ENCODE data around the gene PRR11.

PRR11 gene

DNA sequence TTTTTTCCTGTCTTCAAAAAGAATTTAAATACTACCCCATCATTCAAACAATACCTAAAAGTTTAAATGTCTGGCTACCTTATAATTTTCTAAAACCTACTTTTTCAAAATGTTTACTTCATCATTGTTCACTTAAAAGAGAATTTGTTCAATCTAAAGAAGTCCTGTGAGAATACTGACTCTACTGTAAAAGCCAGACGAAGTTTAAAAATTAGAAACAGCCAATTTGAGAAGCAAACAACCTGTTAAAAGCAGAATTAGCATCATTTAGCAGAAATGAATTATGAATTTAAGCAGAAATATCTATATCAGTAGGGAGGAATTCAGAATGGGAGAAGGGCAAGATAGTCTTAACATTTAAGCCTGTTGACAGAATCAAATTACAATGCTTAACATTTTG is 2.6 kb upstream of the PRR11 start:
- H3K4me3 ChIP-seq (ENCODE audit: low read length) = peak overlapping the region; percentile 4
- TF ChIP-seq, protein P1, sequence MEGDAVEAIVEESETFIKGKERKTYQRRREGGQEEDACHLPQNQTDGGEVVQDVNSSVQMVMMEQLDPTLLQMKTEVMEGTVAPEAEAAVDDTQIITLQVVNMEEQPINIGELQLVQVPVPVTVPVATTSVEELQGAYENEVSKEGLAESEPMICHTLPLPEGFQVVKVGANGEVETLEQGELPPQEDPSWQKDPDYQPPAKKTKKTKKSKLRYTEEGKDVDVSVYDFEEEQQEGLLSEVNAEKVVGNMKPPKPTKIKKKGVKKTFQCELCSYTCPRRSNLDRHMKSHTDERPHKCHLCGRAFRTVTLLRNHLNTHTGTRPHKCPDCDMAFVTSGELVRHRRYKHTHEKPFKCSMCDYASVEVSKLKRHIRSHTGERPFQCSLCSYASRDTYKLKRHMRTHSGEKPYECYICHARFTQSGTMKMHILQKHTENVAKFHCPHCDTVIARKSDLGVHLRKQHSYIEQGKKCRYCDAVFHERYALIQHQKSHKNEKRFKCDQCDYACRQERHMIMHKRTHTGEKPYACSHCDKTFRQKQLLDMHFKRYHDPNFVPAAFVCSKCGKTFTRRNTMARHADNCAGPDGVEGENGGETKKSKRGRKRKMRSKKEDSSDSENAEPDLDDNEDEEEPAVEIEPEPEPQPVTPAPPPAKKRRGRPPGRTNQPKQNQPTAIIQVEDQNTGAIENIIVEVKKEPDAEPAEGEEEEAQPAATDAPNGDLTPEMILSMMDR (IDR thresholded peaks at IDR 0.05; ENCODE audit: insufficient read depth, low read depth, low read length, missing control alignments) = no peak
- no peak for DNase-seq (ENCODE audit: low read depth)

GRCh38 chr17:59154292-59154720 is 1.2 kb upstream of the PRR11 start:
- peak overlapping the region; percentile 83 for H3K4me3 ChIP-seq (ENCODE audit: low read length)
- TF ChIP-seq, protein P1 (IDR thresholded peaks at IDR 0.05; ENCODE audit: insufficient read depth, low read depth, low read length, missing control alignments) = no peak
- peak; percentile 67 for DNase-seq (ENCODE audit: low read depth)

DNA sequence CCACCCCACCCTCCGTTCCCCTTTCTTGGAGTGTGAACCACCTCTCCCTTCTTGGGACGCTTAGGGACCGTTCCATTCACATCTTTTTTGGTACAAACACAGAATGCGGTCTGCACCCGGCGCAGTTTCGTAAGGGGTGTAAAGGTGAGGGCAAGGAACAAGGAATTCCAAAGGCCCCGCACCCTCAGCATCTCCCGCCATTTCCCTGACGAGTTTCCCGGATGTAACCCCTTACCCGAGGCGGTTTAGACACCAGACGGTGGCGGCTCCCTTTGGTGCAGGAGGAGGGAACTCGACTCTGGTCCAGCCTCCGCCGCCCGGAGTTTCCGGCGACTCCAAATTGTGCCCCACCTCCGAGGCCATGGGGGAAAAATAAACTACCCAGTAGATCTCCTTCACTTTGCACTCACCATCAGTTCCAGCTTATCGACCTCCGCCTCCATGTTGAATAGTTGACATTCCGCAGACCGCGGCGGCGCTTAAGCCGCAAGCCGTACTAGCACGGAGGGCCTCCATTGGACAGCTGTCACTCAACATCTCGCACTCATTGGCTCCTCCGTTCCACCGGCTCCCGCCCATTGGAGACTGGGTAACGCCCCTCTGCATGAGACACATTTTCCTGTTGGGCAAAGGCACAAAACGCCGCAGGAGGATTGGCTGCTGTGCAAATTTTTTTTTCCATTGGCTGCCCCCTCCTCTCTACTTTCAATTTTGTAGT is 666 bp upstream of the PRR11 start, which contains the start of gene SKA2:
Gene SKA2 (minus strand): TSS at position 466 of the 718 bp plus-strand sequence. CDS start 23 bp downstream, at position 443.
- no peak for DNase-seq (ENCODE audit: low read depth)
- peak within 1 kb of the TSS; percentile 83 for H3K4me3 ChIP-seq (ENCODE audit: low read length)
- TF ChIP-seq, protein P1 (IDR thresholded peaks at IDR 0.05; ENCODE audit: insufficient read depth, low read depth, low read length, missing control alignments) = no peak

GRCh38 chr17:59160157-59161025 is 4.8 kb downstream of the PRR11 start:
- TF ChIP-seq, protein P1 (IDR thresholded peaks at IDR 0.05; ENCODE audit: insufficient read depth, low read depth, low read length, missing control alignments) = no peak
- no peak overlapping the region for H3K4me3 ChIP-seq (ENCODE audit: low read length)
- DNase-seq (ENCODE audit: low read depth) = no peak

DNA sequence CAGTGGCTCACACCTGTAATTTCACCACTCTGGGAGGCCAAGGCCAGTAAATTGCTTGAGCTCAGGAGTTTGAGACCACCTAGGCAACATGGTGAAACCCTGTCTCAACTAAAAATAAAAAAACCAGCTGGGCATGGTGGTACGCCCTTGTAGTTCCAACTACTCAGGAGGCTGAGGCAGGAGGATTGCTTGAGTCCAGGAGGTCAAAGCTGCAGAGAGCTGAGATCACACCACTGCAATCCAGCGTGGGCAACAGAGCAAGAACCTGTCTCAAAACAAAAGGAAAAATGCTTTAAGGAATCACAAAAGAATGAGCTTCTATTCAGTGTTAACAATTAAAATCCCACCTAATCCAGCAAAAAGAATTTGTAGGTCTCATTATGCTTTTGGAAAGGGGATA is 5.9 kb downstream of the PRR11 start:
- TF ChIP-seq, protein P1 (IDR thresholded peaks at IDR 0.05; ENCODE audit: insufficient read depth, low read depth, low read length, missing control alignments) = no peak
- DNase-seq (ENCODE audit: low read depth) = no peak
- no peak overlapping the region for H3K4me3 ChIP-seq (ENCODE audit: low read length)

DNA sequence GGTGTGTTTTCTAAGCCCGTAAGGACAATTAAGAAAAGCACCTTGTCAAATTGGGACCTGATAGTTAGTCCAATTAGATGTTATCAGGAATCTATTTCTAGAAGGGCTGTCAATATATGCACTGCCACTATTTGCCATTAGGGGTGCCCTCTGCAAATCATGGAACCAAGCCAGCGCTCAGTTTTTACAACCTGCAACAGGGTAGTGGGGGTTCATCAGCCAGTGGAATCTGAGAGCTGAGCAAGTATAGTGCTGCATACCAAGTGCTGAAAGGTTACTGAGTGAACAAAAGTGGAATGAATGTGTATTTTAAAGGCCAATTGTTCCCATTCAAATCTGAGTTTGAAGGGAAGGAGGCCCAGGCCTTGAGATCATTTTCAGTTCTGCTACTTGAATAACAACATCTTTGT is 10.4 kb downstream of the PRR11 start:
- H3K4me3 ChIP-seq (ENCODE audit: low read length) = no peak overlapping the region
- DNase-seq (ENCODE audit: low read depth) = peak; percentile 62
- TF ChIP-seq, protein P1 (IDR thresholded peaks at IDR 0.05; ENCODE audit: insufficient read depth, low read depth, low read length, missing control alignments) = peak; percentile 78
